Suprapubic skin (tissue), 4 donors: ENCODE measurements around the gene FAM83E.

Experiments
- CTCF ChIP-seq, 2 donors: fragments of 200-600 bp in 1 of 2; fragments of 450-650 bp in 1 of 2; sonication (generic) in 1 of 2; IDR thresholded peaks; one replicate each; pipeline ENCODE4 v1.5.1; 2016 to 2019; ENCODE audit warnings: antibody characterized with exemption in 2 of 2, mild to moderate bottlenecking in 1 of 2, moderate library complexity in 1 of 2
- POLR2A ChIP-seq, 2 donors: fragments of 450-650 bp; IDR thresholded peaks; one replicate each; pipeline ENCODE4 v1.6.1; 2017; ENCODE audit warnings: antibody characterized with exemption in 2 of 2, mild to moderate bottlenecking in 2 of 2, moderate library complexity in 2 of 2
- POLR2AphosphoS5 ChIP-seq, 3 donors: sonication (generic); formaldehyde crosslinking; IDR thresholded peaks; one replicate each; pipeline ENCODE4 v1.6.1; 2017; ENCODE audit warnings: antibody characterized with exemption in 3 of 3

DNA sequence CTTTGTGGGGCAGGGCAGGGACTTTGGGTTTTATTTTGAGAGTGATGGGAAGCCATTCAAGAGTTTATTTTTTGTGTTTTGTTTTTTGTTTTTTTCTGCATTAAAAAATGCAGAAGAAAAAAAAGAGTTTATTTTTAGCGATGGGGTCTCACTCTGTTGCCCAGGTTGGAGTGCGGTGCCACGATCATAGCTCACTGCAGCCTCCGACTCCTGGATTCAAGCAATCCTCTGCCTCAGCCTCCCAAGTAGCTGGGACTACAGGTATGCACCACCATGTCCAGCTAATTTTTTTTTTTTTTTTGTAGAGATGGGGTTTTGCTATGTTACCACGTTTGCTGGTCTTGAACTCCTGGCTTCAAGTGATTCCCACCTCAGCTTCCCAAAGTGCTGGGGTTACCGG lies 43.6 kb upstream of the FAM83E start:
- TF ChIP-seq POLR2A (IDR thresholded peaks at IDR 0.05): no peak
- TF ChIP-seq POLR2AphosphoS5 (IDR thresholded peaks at IDR 0.05): no peak
- TF ChIP-seq CTCF (IDR thresholded peaks at IDR 0.05): no peak
